Omental fat pad (tissue), 4 donors: Measurements from ENCODE around the gene ALDH3B2. TPM values are rescaled to one million over a fixed set of nuclear protein-coding genes. Genes with fewer than 3 reads are reported as not detected.

Source experiments
- ATAC-seq: fragments of 150-250 bp; one replicate; pipeline ENCODE4 v1.9.1; 2016; ENCODE audit warnings: mild to moderate bottlenecking, moderate library complexity; ENCODE audit not compliant: low FRiP score
- DNase-seq: peaks from one replicate; pipeline ENCODE4 v3.0.0-alpha.2; 2019; ENCODE audit warnings: low spot score
- CTCF ChIP-seq, 3 donors: fragments of 450-650 bp; IDR thresholded peaks; one replicate each; pipeline ENCODE4 v1.5.1; 2016 to 2017; ENCODE audit warnings: antibody characterized with exemption in 3 of 3, mild to moderate bottlenecking in 3 of 3, moderate library complexity in 2 of 3
- total RNA-seq, 4 donors: library from RNA; depleted of rRNA; stranded (reverse); fragments of >200 nt; gene quantifications; one replicate each; pipeline ENCODE4 v1.1.0, GENCODE V29; 2016

ALDH3B2 gene
- total RNA-seq, 4 donors from 2014 or later: not detected

- no peak for TF ChIP-seq CTCF (IDR thresholded peaks at IDR 0.05)
- DNase-seq (no peak), ATAC-seq (no peak)
These were observed 780 bp upstream of the ALDH3B2 start for GRCh38 chr11:67675058-67675747.

- TF ChIP-seq CTCF (IDR thresholded peaks at IDR 0.05): no peak
- DNase-seq: no peak
These were observed 521 bp downstream of the ALDH3B2 start for GRCh38 chr11:67673902-67674301.

GRCh38 chr11:67673358-67673757 is 1.1 kb downstream of the ALDH3B2 start:
- no peak for TF ChIP-seq CTCF (IDR thresholded peaks at IDR 0.05)
- ATAC-seq (no peak), DNase-seq (no peak)

More at GRCh38 chr11:67673902-67674301, 521 bp downstream of the ALDH3B2 start:
- no peak for ATAC-seq

GRCh38 chr11:67671211-67671520 is 3.3 kb downstream of the ALDH3B2 start:
- no peak for ATAC-seq
- DNase-seq: no peak
- no peak for TF ChIP-seq CTCF (IDR thresholded peaks at IDR 0.05)

- TF ChIP-seq CTCF (IDR thresholded peaks at IDR 0.05): no peak
- no peak for DNase-seq
- ATAC-seq: no peak
These were observed 3.9 kb downstream of the ALDH3B2 start for GRCh38 chr11:67670316-67671210.

- TF ChIP-seq CTCF (IDR thresholded peaks at IDR 0.05): no peak
- no peak for DNase-seq
These were observed 6.3 kb downstream of the ALDH3B2 start for GRCh38 chr11:67668192-67668551.

More at GRCh38 chr11:67668192-67668551, 6.3 kb downstream of the ALDH3B2 start:
- no peak for ATAC-seq
